HL-60 (cell line): ENCODE data around the gene CREB5.

Experiments
- DNase-seq, 2 experiments: peaks; one replicate each; pipeline ENCODE4 v3.0.0-alpha.2; 2010 to 2020; ENCODE audit warnings: low read depth in 1 of 2, low spot score in 1 of 2
- H3K27ac ChIP-seq: fragments of 250-450 bp; sonication (Bioruptor Pico); replicated peaks from 2 replicates; pipeline ENCODE4 v1.5.1; 2020; ENCODE audit warnings: mild to moderate bottlenecking, moderate library complexity
- H3K27me3 ChIP-seq: fragments of 250-450 bp; sonication (Bioruptor Pico); 2 replicates; pipeline ENCODE4 v1.5.1; 2021; ENCODE audit warnings: mild to moderate bottlenecking, moderate library complexity; ENCODE audit not compliant: insufficient read depth, poor library complexity, severe bottlenecking
- H3K4me3 ChIP-seq: replicated peaks from 2 replicates; pipeline ENCODE4 v1.5.1; 2011; ENCODE audit warnings: mild to moderate bottlenecking, control low read depth, low read length; ENCODE audit not compliant: insufficient read depth
- CTCF ChIP-seq: IDR thresholded peaks from one replicate; pipeline ENCODE4 v1.5.1; 2011; ENCODE audit warnings: low read length, control low read depth, inconsistent platforms; ENCODE audit not compliant: insufficient read depth
- GABPA ChIP-seq: IDR thresholded peaks from 2 replicates; pipeline ENCODE4 v1.6.1; 2012; ENCODE audit warnings: low read depth
- POLR2AphosphoS5 ChIP-seq: IDR thresholded peaks from 2 replicates; pipeline ENCODE4 v1.6.1; 2012; ENCODE audit warnings: low read depth
- REST ChIP-seq: IDR thresholded peaks from 2 replicates; pipeline ENCODE4 v1.6.1; 2012; ENCODE audit warnings: low read depth; ENCODE audit not compliant: insufficient replicate concordance
- SPI1 ChIP-seq: IDR thresholded peaks from 2 replicates; pipeline ENCODE4 v1.6.1; 2012; ENCODE audit warnings: low read depth, mild to moderate bottlenecking, borderline replicate concordance

Gene CREB5

GRCh38 chr7:28868712-28869111 lies 456.4 kb downstream of the CREB5 start:
- no peak for DNase-seq
- Histone ChIP-seq H3K27ac (no peak overlapping the region), H3K27me3 (peaks cover 5% of the 10 kb centered on the region), H3K4me3 (no peak overlapping the region)
- no peak for TF ChIP-seq POLR2AphosphoS5
- no peak for TF ChIP-seq SPI1
- TF ChIP-seq CTCF: no peak
- no peak for TF ChIP-seq GABPA
- TF ChIP-seq REST: no peak

GRCh38 chr7:28871077-28871476 lies 458.8 kb downstream of the CREB5 start:
- Histone ChIP-seq H3K4me3 (no peak overlapping the region), H3K27ac (no peak overlapping the region), H3K27me3 (no peaks in the 10 kb centered on the region)
- DNase-seq: no peak
- TF ChIP-seq GABPA (no peak), CTCF (no peak), REST (no peak)

DNA sequence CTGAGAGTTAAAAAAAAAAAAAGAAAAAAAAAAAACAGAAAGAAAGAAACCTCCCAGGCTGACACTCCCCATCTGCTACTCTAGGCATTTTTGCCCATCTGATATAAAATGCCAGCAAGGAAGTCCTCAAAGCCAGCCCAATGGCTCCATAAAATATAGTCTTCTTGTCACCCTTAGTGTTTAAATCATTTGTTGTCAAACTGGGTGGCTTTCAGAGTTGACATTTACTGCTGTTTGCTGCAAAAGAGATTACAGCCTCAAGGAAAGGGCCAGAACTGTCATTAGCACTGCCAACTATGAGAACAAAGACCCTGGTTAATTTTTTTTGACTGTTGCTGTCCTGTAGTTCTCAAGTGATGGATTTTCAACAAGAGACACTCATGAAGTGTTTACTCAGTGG lies 459.3 kb downstream of the CREB5 start:
- H3K4me3 ChIP-seq: no peak overlapping the region
- H3K27me3 ChIP-seq: no peaks in the 10 kb centered on the region
- no peak for DNase-seq
- TF ChIP-seq SPI1 (no peak), REST (no peak), CTCF (no peak), GABPA (no peak), POLR2AphosphoS5 (no peak)
- H3K27ac ChIP-seq: no peak overlapping the region
